NT2/D1 (cell line): ENCODE results near the gene SDHD.

Experiments used
- SUZ12 ChIP-seq: IDR thresholded peaks from 2 replicates; pipeline ENCODE4 v1.6.1; 2011; ENCODE audit not compliant: insufficient read length, insufficient read depth; ENCODE audit errors: extremely low read depth
- YY1 ChIP-seq: IDR thresholded peaks from 2 replicates; pipeline ENCODE4 v1.6.1; 2011; ENCODE audit not compliant: insufficient read length, insufficient read depth
- ZNF274 ChIP-seq: IDR thresholded peaks from 2 replicates; pipeline ENCODE4 v1.6.1; 2011; ENCODE audit warnings: mild to moderate bottlenecking, low read depth, low read length

- TF ChIP-seq YY1 (no peak), SUZ12 (no peak), ZNF274 (no peak)
These were observed 23.8 kb upstream of the SDHD start for GRCh38 chr11:112062923-112063322.
